A204.1 (cell line): ENCODE measurements around the gene RPL27A.

Source experiments
- FAIRE-seq: peaks from 2 replicates; lab custom pipeline; 2012; peaks lifted over from hg19 to GRCh38; lab: Jason Lieb, UNC

RPL27A gene

GRCh38 chr11:8721609-8722500 is 39.3 kb downstream of the RPL27A start:
- FAIRE-seq = no peak

- FAIRE-seq = no peak
Observed at GRCh38 chr11:8722809-8723208, 40.2 kb downstream of the RPL27A start.

- FAIRE-seq = no peak
Observed at GRCh38 chr11:8723711-8724110, 41.1 kb downstream of the RPL27A start.

GRCh38 chr11:8724682-8725081 is 42.1 kb downstream of the RPL27A start:
- no peak for FAIRE-seq

- FAIRE-seq = no peak
Observed at GRCh38 chr11:8726395-8726794, 43.8 kb downstream of the RPL27A start.

GRCh38 chr11:8728563-8728962 is 46.0 kb downstream of the RPL27A start:
- no peak for FAIRE-seq

GRCh38 chr11:8729067-8729466 is 46.5 kb downstream of the RPL27A start:
- FAIRE-seq = no peak

GRCh38 chr11:8729837-8730696 is 47.5 kb downstream of the RPL27A start:
- FAIRE-seq = no peak

GRCh38 chr11:8730697-8731020 is 48.1 kb downstream of the RPL27A start:
- FAIRE-seq = no peak

GRCh38 chr11:8731647-8732323 is 49.2 kb downstream of the RPL27A start:
- FAIRE-seq = no peak

GRCh38 chr11:8732324-8732670 is 49.7 kb downstream of the RPL27A start:
- FAIRE-seq = no peak

- FAIRE-seq = no peak
Observed at GRCh38 chr11:8732748-8733241, 50.2 kb downstream of the RPL27A start.

- FAIRE-seq = no peak
Observed at GRCh38 chr11:8733852-8734251, 51.3 kb downstream of the RPL27A start.

GRCh38 chr11:8735094-8735493 is 52.5 kb downstream of the RPL27A start:
- no peak for FAIRE-seq

- no peak for FAIRE-seq
Observed at GRCh38 chr11:8739309-8739793, 56.8 kb downstream of the RPL27A start.
